HCT116 (cell line): ENCODE data around the gene CTNND1.

Experiments used
- CEBPB ChIP-seq: IDR thresholded peaks from 2 replicates; pipeline ENCODE4 v1.6.1; 2012; ENCODE audit warnings: low read depth
- EZH2 ChIP-seq: fragments of 200-600 bp; sonication (generic); IDR thresholded peaks from 2 replicates; pipeline ENCODE4 v1.6.1; 2017; ENCODE audit warnings: antibody characterized with exemption, mixed run types
- POLR2A ChIP-seq: IDR thresholded peaks from 2 replicates; pipeline ENCODE4 v1.7.0; 2011; ENCODE audit warnings: borderline replicate concordance; ENCODE audit not compliant: insufficient read depth, insufficient read length; ENCODE audit errors: extremely low read depth
- POLR2AphosphoS5 ChIP-seq: IDR thresholded peaks from 2 replicates; pipeline ENCODE4 v1.6.1; 2011; ENCODE audit warnings: mild to moderate bottlenecking, low read depth, low read length, moderate library complexity
- RAD21 ChIP-seq: IDR thresholded peaks from 2 replicates; pipeline ENCODE4 v1.6.1; 2012; ENCODE audit warnings: low read depth, mild to moderate bottlenecking
- ZNF274 ChIP-seq: fragments of 200-500 bp; sonication (Bioruptor generic); IDR thresholded peaks from 2 replicates; pipeline ENCODE4 v1.6.1; 2014; ENCODE audit warnings: mild to moderate bottlenecking, low read depth, low read length, inconsistent platforms
- TF ChIP-seq, protein P1 (sequence below), 3 experiments: fragments of 200-600 bp in 1 of 3; sonication (generic) in 1 of 3; IDR thresholded peaks in 2 of 3; conservative IDR thresholded peaks in 1 of 3; 2 replicates each; pipeline ENCODE4 v1.5.1; 2012 to 2017; ENCODE audit warnings: low read depth in 2 of 3, low read length in 2 of 3, antibody characterized with exemption in 1 of 3, borderline replicate concordance in 1 of 3, control low read depth in 1 of 3, mild to moderate bottlenecking in 1 of 3, mixed read lengths in 1 of 3, mixed run types in 1 of 3, moderate library complexity in 1 of 3; ENCODE audit not compliant: insufficient read depth in 1 of 3
- TF ChIP-seq, protein P2 (sequence below): IDR thresholded peaks from 2 replicates; pipeline ENCODE4 v1.6.1; 2012
- TF ChIP-seq, protein P3 (sequence below): IDR thresholded peaks from 2 replicates; pipeline ENCODE4 v1.6.1; 2012; ENCODE audit warnings: low read depth

DNA sequence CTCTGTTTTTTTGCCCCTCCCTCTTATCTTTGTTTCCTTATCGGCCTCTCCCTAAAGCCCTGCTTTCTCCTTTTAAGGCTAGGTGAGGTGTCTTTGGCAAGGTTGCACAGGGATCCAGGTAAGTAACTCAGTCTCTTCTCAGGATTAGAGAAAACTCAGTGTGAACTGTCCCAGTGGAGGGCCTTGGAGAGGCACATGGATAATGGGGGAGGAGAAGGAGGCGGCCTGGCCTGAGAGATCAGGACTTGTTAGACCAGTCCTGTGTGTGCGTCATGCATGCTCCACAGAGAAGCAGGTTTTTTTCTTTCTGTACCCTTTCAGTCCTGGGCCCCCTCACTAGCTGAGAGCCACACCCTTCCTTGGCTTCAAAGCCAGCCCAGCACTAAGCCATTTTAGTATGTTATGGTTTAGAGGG lies 19.9 kb downstream of the CTNND1 start:
- TF ChIP-seq, protein P1, sequence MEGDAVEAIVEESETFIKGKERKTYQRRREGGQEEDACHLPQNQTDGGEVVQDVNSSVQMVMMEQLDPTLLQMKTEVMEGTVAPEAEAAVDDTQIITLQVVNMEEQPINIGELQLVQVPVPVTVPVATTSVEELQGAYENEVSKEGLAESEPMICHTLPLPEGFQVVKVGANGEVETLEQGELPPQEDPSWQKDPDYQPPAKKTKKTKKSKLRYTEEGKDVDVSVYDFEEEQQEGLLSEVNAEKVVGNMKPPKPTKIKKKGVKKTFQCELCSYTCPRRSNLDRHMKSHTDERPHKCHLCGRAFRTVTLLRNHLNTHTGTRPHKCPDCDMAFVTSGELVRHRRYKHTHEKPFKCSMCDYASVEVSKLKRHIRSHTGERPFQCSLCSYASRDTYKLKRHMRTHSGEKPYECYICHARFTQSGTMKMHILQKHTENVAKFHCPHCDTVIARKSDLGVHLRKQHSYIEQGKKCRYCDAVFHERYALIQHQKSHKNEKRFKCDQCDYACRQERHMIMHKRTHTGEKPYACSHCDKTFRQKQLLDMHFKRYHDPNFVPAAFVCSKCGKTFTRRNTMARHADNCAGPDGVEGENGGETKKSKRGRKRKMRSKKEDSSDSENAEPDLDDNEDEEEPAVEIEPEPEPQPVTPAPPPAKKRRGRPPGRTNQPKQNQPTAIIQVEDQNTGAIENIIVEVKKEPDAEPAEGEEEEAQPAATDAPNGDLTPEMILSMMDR (IDR thresholded peaks at IDR 0.05 in 2 of 3, conservative IDR thresholded peaks at IDR 0.05 in 1 of 3; ENCODE audit: borderline replicate concordance in 1 of 3, insufficient read depth in 1 of 3, low read depth in 2 of 3, low read length in 2 of 3), result no peak
- peak; percentile 77 for TF ChIP-seq CEBPB
- no peak for TF ChIP-seq POLR2A
- no peak for TF ChIP-seq EZH2
- TF ChIP-seq, protein P2, sequence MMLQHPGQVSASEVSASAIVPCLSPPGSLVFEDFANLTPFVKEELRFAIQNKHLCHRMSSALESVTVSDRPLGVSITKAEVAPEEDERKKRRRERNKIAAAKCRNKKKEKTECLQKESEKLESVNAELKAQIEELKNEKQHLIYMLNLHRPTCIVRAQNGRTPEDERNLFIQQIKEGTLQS, result no peak
- peak; percentile 77 for TF ChIP-seq POLR2AphosphoS5
- peak; percentile 56 for TF ChIP-seq RAD21
- no peak for TF ChIP-seq ZNF274
- TF ChIP-seq, protein P3, sequence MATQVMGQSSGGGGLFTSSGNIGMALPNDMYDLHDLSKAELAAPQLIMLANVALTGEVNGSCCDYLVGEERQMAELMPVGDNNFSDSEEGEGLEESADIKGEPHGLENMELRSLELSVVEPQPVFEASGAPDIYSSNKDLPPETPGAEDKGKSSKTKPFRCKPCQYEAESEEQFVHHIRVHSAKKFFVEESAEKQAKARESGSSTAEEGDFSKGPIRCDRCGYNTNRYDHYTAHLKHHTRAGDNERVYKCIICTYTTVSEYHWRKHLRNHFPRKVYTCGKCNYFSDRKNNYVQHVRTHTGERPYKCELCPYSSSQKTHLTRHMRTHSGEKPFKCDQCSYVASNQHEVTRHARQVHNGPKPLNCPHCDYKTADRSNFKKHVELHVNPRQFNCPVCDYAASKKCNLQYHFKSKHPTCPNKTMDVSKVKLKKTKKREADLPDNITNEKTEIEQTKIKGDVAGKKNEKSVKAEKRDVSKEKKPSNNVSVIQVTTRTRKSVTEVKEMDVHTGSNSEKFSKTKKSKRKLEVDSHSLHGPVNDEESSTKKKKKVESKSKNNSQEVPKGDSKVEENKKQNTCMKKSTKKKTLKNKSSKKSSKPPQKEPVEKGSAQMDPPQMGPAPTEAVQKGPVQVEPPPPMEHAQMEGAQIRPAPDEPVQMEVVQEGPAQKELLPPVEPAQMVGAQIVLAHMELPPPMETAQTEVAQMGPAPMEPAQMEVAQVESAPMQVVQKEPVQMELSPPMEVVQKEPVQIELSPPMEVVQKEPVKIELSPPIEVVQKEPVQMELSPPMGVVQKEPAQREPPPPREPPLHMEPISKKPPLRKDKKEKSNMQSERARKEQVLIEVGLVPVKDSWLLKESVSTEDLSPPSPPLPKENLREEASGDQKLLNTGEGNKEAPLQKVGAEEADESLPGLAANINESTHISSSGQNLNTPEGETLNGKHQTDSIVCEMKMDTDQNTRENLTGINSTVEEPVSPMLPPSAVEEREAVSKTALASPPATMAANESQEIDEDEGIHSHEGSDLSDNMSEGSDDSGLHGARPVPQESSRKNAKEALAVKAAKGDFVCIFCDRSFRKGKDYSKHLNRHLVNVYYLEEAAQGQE, result no peak
